A549 (cell line): ENCODE measurements around the gene ZP4.

Source experiments
- CHD2 ChIP-seq: fragments of 150-350 bp; IDR thresholded peaks from 2 replicates; pipeline ENCODE4 v1.6.1; 2014; ENCODE audit warnings: low read length; ENCODE audit not compliant: partially characterized antibody
- CHD4 ChIP-seq: fragments of 200-600 bp; sonication (generic); IDR thresholded peaks from 2 replicates; pipeline ENCODE4 v1.6.1; 2016; ENCODE audit warnings: antibody characterized with exemption, mild to moderate bottlenecking, borderline replicate concordance
- JUNB ChIP-seq: fragments of >200 bp; sonication (Bioruptor Twin); formaldehyde crosslinking; IDR thresholded peaks from 2 replicates; pipeline ENCODE4 v1.6.1; 2016
- POLR2A ChIP-seq: IDR thresholded peaks from 2 replicates; pipeline ENCODE4 v1.6.1; 2012; ENCODE audit warnings: mild to moderate bottlenecking, low read length
- RAD21 ChIP-seq, 2 experiments: fragments of >200 bp in 1 of 2; sonication (Bioruptor Twin) in 1 of 2; formaldehyde crosslinking in 1 of 2; IDR thresholded peaks in 1 of 2; conservative IDR thresholded peaks in 1 of 2; 2 replicates in 1 of 2; 3 replicates in 1 of 2; pipeline ENCODE4 v1.6.1; 2012 to 2018; ENCODE audit warnings: inconsistent platforms in 1 of 2
- RCOR1 ChIP-seq: fragments of 150-350 bp; IDR thresholded peaks from 2 replicates; pipeline ENCODE4 v1.6.1; 2014; ENCODE audit warnings: antibody characterized with exemption, low read length, low read depth
- TF ChIP-seq, protein P1 (sequence below): fragments of >200 bp; sonication (Bioruptor Twin); formaldehyde crosslinking; IDR thresholded peaks from 3 replicates; pipeline ENCODE4 v1.5.1; 2016
- TF ChIP-seq, protein P2 (sequence below): fragments of 150-350 bp; IDR thresholded peaks from 2 replicates; pipeline ENCODE4 v1.6.1; 2014; ENCODE audit warnings: low read depth, mild to moderate bottlenecking, low read length

DNA sequence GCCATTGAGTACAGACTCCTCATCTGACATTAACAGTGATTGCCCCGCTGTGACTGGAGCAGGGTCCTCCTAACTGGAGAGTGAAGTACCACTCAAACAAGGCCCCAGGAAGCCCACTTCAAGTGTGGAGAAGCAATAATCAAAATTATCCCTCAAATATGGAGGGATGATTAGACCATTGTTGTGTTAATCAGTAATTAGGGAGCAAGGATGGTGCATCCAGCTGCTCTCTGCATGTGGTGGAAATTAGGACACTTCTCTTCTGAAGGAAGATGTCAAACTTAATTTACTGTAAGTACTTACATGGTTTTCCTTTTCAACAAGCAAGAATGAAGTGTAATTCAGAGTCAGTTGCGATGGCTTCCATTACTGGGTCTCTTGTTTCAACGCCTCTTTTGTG, 3.4 kb upstream of the ZP4 start:
- TF ChIP-seq, protein P1, sequence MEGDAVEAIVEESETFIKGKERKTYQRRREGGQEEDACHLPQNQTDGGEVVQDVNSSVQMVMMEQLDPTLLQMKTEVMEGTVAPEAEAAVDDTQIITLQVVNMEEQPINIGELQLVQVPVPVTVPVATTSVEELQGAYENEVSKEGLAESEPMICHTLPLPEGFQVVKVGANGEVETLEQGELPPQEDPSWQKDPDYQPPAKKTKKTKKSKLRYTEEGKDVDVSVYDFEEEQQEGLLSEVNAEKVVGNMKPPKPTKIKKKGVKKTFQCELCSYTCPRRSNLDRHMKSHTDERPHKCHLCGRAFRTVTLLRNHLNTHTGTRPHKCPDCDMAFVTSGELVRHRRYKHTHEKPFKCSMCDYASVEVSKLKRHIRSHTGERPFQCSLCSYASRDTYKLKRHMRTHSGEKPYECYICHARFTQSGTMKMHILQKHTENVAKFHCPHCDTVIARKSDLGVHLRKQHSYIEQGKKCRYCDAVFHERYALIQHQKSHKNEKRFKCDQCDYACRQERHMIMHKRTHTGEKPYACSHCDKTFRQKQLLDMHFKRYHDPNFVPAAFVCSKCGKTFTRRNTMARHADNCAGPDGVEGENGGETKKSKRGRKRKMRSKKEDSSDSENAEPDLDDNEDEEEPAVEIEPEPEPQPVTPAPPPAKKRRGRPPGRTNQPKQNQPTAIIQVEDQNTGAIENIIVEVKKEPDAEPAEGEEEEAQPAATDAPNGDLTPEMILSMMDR: no peak
- TF ChIP-seq POLR2A: no peak
- no peak for TF ChIP-seq JUNB
- TF ChIP-seq RAD21 (conservative IDR thresholded peaks at IDR 0.05 in 1 of 2, IDR thresholded peaks at IDR 0.05 in 1 of 2): no peak
- no peak for TF ChIP-seq CHD4
- TF ChIP-seq, protein P2, sequence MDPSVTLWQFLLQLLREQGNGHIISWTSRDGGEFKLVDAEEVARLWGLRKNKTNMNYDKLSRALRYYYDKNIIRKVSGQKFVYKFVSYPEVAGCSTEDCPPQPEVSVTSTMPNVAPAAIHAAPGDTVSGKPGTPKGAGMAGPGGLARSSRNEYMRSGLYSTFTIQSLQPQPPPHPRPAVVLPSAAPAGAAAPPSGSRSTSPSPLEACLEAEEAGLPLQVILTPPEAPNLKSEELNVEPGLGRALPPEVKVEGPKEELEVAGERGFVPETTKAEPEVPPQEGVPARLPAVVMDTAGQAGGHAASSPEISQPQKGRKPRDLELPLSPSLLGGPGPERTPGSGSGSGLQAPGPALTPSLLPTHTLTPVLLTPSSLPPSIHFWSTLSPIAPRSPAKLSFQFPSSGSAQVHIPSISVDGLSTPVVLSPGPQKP: no peak
- no peak for TF ChIP-seq CHD2
- TF ChIP-seq RCOR1: no peak
